NCI-H345 treated with DMSO at 0.1 percent for 48 hours (cell line): ENCODE data around the gene SIPA1.
A peak's percentile ranks its signal among the peaks of the same experiment; 100 is the strongest.

Experiments
- DNase-seq: peaks from one replicate; lab custom pipeline; 2025; ENCODE audit not compliant: unreplicated experiment; lab: John Stamatoyannopoulos, UW

SIPA1 gene

GRCh38 chr11:65642014-65642671, 4.2 kb downstream of the SIPA1 start:
- DNase-seq, result no peak

- no peak for DNase-seq
Measured at GRCh38 chr11:65643971-65644370, 6.1 kb downstream of the SIPA1 start.

GRCh38 chr11:65644837-65645236, 6.9 kb downstream of the SIPA1 start:
- no peak for DNase-seq

- no peak for DNase-seq
Measured at GRCh38 chr11:65645710-65646109, 7.8 kb downstream of the SIPA1 start.

GRCh38 chr11:65646288-65646957, 8.5 kb downstream of the SIPA1 start:
- no peak for DNase-seq

GRCh38 chr11:65646958-65647701, 9.2 kb downstream of the SIPA1 start:
- no peak for DNase-seq

GRCh38 chr11:65648997-65649493, 11.1 kb downstream of the SIPA1 start:
- DNase-seq, result no peak

GRCh38 chr11:65649656-65650546, 12.0 kb downstream of the SIPA1 start:
- no peak for DNase-seq

GRCh38 chr11:65650547-65651338, 12.8 kb downstream of the SIPA1 start:
- no peak for DNase-seq

GRCh38 chr11:65651339-65651588, 13.4 kb downstream of the SIPA1 start:
- no peak for DNase-seq

- DNase-seq, result no peak
Measured at GRCh38 chr11:65651589-65652510, 13.9 kb downstream of the SIPA1 start.

GRCh38 chr11:65652511-65653228, 14.8 kb downstream of the SIPA1 start:
- peak; percentile 71 for DNase-seq

GRCh38 chr11:65653229-65654225, 15.6 kb downstream of the SIPA1 start:
- peak; percentile 49 for DNase-seq

- DNase-seq, result no peak
Measured at GRCh38 chr11:65654375-65655349, 16.8 kb downstream of the SIPA1 start.

- no peak for DNase-seq
Measured at GRCh38 chr11:65655570-65656332, 17.9 kb downstream of the SIPA1 start.

- no peak for DNase-seq
Measured at GRCh38 chr11:65657426-65657825, 19.5 kb downstream of the SIPA1 start.
